HPDE6-E6E7 (cell line): Measurements from ENCODE around the gene VAT1L.
A peak's percentile ranks its signal among the peaks of the same experiment; 100 is the strongest.
"Not testable (repeated sequence)": the region's sequence is repeated elsewhere in the genome, so short reads cannot be mapped to it uniquely, and the experiment has no call there.

ENCODE experiments used
- DNase-seq: peaks from one replicate; pipeline ENCODE4 v3.0.0; 2011; ENCODE audit warnings: missing footprints; ENCODE audit errors: extremely low spot score

Gene VAT1L

DNA sequence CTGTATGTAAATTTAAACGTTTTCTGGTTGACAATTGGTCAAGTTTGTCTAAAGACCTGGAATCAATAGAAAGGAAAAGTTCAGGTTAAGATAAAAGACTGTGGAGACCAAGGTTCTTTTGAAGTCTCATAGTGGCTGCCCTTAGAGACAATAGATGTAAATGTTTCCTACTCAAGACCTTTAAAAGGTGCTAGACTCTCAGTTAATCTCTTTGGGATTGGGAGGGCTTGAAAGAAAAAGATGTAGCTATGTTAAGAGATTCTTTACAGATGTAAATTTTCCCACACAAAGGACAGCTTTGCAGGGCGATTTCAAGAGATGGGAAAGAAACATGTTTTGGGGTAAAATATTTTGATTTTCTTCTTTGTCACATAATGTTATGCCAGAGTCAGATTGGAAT is 204.0 kb downstream of the VAT1L start:
- not testable (repeated sequence) for DNase-seq

DNA sequence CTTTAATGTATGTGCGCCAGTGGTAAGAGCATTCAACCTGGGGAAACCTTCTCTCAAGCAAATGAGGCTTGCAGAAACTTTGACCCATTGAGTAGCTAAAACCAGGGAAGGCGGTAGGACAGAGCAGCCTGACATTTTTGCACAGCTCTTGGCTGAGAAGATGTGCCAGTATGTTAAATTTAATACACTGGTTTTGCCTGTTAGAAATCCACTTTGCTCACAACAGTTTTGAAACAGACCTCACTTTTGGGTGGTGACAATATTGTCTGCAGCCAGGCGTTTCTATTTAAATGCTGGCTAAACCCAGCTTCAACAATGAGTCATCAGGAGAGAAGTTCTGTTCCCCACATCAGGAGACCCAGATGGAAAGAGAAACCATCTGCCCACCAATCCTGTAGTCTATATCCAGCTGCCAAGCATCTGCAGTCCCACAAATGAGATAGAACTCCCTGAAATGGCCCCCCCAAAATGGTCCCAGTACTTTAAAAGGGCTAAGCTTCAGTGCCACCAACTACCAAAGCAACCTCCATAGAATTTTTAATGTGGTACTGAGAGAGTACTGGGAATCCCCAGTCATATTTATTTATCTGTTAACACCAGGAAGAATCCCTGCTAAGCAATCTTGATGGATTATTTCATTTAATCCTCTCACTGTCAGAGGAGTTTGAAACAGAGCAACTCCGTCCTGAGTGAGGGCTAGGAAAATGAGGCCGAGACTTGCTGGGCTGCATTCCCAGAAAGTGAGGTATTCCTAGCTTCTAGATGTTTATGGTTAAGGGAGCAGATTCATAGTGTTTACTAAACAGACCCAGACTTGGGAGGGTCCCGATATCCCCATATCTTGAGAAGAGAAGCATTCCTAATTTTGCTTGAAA is 205.0 kb downstream of the VAT1L start:
- DNase-seq, result no peak

DNA sequence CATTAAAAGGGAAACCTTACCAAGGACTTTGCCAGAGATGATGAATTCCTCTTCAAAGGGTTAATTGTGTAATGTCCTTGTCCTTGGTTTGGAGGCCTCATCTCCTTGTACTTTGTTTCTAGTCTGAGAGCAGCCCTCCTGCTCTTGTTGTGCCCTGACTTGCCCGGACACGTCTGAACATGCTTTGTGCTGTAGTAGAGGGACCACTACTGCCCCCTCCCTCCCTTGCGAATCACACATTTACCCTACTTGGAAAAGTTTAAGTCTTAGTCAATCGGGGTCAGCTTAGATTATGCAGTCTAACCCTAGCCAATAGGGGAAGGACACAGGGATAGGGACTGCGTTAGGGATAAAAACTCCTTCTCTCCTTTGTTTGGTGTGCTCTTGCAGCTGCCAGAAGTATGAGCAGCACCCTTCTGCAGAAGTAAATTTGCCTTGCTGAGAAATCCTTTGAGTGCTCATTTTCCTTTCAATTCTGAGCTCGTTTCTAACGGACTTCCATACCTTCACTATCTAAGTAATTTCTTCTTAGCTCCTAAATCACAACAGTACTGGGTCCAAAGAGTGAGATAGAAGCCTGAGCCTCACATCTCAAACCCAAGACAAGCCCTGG is 207.6 kb downstream of the VAT1L start:
- no peak for DNase-seq

DNA sequence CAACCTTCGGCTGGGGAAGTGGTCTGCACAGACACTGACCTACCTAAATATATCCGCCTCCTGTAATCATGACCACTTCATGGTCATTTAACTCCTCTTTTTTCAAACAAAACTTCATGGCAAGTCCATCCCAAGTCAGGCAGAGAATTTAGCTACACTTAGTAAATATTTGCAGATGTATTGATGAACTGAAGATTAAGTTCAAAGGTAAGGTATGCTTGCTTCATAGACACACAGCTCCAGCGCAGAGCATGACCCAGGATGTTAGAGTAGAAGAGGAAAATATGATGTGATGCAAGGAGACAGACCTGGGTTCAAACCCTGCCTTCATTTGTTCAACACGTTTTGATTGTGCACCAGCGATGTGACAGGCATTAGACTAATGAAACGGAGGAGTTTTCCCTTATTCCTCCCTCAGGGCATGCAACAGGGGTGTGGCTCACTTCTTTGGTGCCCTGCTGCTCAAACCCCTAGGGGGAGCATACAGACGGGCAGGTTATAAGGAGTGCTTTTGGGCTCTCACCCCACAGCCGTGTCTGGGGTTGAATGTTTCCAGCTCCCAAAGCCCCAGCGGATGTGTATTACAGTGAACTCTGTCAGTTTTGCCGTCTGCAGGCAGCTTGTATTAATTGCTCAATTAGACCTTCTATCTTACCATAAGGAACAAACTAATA is 210.1 kb downstream of the VAT1L start:
- DNase-seq, result no peak

DNA sequence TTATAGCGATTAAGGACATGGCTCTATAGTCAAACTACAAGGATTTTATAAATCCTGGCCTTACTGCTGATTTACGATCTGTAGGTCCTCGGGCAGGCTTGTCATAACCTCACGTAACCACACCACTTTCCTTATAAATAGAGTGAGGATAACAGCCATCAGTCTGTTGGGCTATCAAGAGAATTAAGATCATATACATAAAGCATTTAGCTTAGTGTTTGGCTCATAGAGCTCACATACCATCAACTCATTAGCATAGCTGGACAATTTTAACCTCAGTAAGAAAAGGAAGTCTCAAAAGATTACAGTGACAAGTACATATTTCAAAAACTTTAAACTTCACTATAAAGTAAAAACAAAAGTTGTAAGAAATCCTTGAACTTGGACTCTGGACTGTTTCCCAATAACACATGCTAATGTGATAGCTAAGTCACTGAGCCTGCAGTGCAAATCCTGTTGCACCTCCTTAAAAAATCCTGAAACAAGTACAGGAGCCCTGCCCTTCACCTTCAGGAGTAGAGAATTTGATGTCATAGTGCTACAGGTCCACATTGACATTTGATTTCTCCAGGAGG is 213.2 kb downstream of the VAT1L start:
- no peak for DNase-seq

DNA sequence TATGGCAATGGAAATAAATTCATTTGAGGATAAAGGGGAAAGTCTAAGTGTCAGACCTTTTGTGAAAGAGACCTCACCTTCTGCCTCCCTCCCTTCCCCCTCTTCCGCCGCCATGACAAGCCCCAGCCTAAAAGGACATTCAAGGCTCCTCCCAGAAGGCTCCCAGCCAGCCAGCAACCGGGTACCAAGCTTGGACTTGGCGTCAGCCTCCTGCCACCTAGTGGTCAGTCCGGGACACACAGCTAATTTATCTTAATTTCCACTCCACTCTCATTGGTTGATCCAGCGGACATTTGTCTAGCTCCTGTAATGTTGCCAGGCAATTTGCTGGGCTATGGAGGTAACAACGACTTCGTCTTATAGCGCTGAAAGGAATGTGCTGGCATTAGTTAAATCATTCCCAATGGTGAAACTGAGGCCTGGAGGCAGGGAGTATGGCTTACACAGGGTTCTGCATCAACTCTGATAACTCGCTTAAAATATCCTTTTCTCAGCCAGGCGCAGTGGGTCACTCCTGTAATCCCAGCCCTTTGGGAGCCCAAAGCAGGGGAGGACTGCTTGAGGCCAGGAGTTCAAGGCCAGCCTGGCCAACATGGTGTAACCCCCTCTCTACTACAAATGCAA is 214.7 kb downstream of the VAT1L start:
- DNase-seq, result peak; percentile 67

DNA sequence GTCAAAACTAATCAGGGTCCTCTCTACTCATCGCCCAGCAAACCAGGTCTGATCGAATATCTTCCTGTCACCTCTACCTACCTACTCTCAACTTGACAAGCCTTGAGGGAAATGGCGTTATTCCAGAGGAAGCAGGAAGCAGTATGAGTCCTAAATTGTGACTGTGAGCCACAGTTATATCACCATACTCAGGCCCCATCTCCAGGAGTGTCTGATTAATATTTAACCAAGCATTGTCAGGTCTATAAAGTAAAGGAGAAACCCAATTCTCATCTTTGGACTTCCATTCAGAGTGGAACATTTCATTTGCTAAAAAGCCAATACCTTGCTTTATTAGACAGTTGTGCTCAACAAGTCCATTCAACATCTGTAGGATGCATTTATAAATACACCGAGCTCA is 216.2 kb downstream of the VAT1L start:
- DNase-seq, result no peak

DNA sequence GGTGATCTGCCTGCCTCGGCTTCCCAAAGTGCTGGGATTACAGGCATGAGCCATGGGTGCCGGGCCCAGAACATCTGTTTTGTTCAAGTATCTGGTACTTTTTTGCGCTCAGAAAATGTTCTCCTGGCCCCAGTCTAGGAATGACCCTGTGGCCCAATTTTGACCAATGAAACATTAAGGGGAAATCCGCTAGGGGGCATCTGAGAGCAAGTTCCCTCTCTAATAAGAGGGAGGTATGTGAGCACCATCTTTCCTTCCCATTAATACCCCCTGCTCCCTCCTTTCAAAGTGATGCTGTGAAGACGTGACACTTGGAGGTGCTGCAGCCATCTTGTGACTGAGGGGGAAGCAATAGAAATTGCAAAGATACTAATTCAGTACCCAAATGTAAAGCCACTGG is 217.5 kb downstream of the VAT1L start:
- no peak for DNase-seq

DNA sequence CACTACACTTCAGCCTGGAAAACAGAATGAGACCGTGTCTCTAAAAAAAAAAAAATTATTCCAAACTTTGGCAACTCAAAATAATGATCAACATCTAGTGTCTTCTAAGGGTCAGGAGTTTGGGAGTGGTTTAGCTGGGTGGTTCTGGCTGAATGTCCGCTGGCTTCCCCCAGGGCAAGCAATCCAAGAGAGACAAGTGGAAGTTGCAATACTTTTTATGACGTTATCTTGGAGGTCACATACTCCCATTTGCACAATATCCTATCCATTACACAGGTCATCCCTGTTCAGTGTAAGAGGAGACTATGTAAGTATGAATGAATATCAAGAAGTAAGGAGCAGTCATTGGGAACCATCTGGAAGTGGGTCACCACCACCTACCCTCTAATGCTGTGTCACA is 218.8 kb downstream of the VAT1L start:
- DNase-seq, result no peak

DNA sequence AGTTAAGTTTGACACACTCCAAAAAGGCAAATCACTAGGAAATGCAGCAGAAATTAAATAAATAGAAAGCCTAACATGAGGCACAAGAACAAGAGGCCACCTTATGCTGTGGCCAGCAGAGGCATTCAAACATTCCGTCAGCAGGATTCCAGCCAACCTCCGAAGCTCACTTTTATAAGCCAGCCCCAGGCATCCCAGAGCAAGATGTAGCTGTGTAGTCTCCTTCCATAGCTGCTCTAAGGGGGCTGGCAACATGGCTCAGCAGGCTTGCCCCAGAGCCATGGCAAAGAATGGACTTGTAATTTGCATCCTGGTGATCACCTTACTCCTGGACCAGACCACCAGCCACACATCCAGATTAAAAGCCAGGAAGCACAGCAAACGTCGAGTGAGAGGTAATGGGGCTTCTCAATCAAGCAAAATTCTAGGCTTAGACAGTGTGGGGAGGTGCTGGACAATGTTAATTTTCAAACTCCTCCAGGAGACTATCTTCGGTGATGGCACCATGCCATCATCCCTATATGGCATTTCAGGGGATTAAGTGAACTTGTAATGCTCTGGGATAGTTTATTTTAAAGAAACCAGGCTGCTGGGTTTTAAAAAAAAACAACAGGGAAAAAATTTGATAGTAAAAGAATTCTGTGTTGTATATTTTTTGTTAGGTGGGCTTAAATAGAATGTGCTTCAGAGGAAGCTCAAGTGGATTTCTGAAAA is 234.1 kb downstream of the VAT1L start, which contains the start of gene CLEC3A:
CLEC3A (plus strand) TSS at position 202 of the 714 bp plus-strand sequence; CDS start at position 281, 79 bp downstream.
- no peak for DNase-seq

DNA sequence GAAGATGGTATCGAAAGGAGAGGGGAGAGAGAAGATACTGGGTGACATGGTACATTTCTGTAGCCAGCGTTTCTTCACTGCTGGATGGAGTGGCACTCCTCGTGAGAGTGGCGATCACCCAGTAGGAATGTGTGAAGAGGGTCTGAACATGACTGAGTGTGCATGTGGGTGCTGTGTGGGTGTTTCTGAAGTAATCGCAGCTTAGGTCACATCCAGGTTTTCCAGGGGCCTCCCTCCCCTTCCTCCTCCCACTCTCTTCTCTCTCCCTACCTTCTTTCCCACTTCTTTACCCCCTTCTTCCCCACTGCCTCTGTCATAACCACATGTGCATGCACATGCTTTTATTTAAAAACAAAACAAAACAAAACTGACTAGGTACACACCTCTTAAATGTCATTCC is 235.8 kb downstream of the VAT1L start:
- no peak for DNase-seq

DNA sequence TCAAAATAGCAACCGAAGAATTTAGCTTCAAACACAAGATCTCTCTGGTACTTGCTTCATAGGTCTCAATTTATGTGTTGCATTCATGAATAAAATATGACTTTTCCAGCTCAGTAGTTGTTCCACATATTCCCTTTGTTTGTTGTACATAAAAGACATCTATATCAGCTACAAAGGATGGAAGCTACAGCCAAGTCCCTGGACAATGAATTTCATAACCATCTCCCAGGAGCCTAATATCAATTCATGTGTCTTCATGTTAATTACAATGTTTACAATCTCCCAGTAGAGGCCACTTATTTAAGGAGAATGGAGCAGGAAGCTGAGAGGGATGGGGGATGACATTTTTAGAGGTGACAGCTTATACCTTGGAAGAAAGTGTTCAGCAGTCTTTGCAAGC is 237.3 kb downstream of the VAT1L start:
- no peak for DNase-seq

DNA sequence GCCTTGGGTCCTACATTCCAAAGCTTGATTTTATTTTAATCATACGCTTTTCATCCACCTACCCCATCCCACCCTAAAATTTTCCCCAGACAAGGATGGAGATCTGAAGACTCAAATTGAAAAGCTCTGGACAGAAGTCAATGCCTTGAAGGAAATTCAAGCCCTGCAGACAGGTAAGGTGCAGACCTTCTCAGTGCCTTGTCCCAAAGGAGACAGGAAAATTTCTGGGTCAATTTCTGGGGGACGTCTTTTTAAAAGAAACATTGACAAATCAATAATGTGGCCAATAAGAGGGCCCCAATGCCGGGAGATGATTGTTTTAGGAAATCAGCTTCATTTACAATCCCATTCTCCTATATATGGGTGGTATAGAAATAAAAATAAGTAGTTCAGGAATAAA is 239.7 kb downstream of the VAT1L start:
- DNase-seq, result no peak
